ENCODE measurements around the gene STK26.
A peak's percentile ranks its signal among the peaks of the same experiment; 100 is the strongest.

STK26 gene

DNA sequence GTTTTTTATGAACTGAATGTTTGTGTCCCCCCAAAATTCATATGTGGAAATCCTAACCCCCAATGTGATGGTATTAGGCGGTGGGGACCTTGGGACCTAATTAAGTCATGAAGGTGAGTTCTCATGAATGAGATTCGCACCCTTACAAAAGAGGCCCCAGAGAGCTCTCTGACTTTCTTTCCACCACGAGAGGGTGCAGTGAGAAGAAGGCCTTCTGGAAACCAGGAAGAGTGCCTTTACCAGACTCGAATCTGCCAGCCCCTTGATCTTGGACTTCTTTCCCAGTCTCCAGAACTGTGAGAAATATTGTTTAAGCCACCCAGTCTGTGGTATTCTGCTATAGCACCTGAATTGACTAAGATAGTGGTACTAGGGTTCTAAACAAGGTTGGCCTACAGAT, 40.8 kb downstream of the STK26 start:
- Histone ChIP-seq H3K9me3 (ENCODE audit: control insufficient read depth, insufficient read depth, low read length) (no peaks in the 10 kb centered on the region), H3K9me2 (replicated peaks; ENCODE audit: control insufficient read depth, low read length) (no peaks in the 10 kb centered on the region), H3K4me1 (ENCODE audit: control insufficient read depth, low read length) (peaks cover 25% of the 10 kb centered on the region), H3K79me2 (ENCODE audit: control insufficient read depth, low read length) (peaks cover 4% of the 10 kb centered on the region; the same call in 1 of the 2 replicates), H3K36me3 (ENCODE audit: control insufficient read depth, low read length) (peaks cover 13% of the 10 kb centered on the region), H3K4me2 (ENCODE audit: low read length) (no peak overlapping the region), H3F3A (ENCODE audit: control insufficient read depth, insufficient read depth) (no peaks in the 10 kb centered on the region), H3K27ac (ENCODE audit: low read depth, low read length) (no peak overlapping the region), H3K27me3 (ENCODE audit: control insufficient read depth, low read length) (no peaks in the 10 kb centered on the region), H4K20me1 (ENCODE audit: control insufficient read depth, insufficient read depth, low read depth, low read length) (no peaks in the 10 kb centered on the region), H3K4me3 (ENCODE audit: low read length) (no peak overlapping the region)
- TF ChIP-seq, protein P1, sequence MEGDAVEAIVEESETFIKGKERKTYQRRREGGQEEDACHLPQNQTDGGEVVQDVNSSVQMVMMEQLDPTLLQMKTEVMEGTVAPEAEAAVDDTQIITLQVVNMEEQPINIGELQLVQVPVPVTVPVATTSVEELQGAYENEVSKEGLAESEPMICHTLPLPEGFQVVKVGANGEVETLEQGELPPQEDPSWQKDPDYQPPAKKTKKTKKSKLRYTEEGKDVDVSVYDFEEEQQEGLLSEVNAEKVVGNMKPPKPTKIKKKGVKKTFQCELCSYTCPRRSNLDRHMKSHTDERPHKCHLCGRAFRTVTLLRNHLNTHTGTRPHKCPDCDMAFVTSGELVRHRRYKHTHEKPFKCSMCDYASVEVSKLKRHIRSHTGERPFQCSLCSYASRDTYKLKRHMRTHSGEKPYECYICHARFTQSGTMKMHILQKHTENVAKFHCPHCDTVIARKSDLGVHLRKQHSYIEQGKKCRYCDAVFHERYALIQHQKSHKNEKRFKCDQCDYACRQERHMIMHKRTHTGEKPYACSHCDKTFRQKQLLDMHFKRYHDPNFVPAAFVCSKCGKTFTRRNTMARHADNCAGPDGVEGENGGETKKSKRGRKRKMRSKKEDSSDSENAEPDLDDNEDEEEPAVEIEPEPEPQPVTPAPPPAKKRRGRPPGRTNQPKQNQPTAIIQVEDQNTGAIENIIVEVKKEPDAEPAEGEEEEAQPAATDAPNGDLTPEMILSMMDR (IDR thresholded peaks at IDR 0.05; ENCODE audit: low read depth, low read length, poor library complexity, severe bottlenecking) = no peak
- no peak for TF ChIP-seq EZH2phosphoT487 (IDR thresholded peaks at IDR 0.05; ENCODE audit: borderline replicate concordance, low read length)

DNA sequence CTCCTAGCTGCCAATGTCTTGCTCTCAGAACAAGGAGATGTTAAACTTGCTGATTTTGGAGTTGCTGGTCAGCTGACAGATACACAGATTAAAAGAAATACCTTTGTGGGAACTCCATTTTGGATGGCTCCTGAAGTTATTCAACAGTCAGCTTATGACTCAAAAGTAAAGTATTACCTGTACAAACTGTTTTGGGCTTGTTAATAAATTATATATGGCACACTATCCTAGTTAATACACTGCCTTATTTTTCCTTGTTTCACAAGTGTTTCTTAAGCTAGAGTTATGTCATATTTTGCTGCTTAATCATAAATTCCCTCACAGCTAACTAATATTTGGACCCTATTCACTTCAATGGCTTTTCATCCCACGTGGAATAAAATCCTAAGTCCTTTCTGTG, 45.3 kb downstream of the STK26 start:
- H3K4me1 ChIP-seq (ENCODE audit: control insufficient read depth, low read length) = no peaks in the 10 kb centered on the region
- TF ChIP-seq EZH2phosphoT487 (IDR thresholded peaks at IDR 0.05; ENCODE audit: borderline replicate concordance, low read length) = no peak
- TF ChIP-seq, protein P1 (IDR thresholded peaks at IDR 0.05; ENCODE audit: low read depth, low read length, poor library complexity, severe bottlenecking) = no peak
- H3K36me3 ChIP-seq (ENCODE audit: control insufficient read depth, low read length) = peaks cover 35% of the 10 kb centered on the region
- no peaks in the 10 kb centered on the region for H3K79me2 ChIP-seq (ENCODE audit: control insufficient read depth, low read length)
- H3K4me3 ChIP-seq (ENCODE audit: low read length) = no peak overlapping the region
- no peaks in the 10 kb centered on the region for H3F3A ChIP-seq (ENCODE audit: control insufficient read depth, insufficient read depth)
- no peak overlapping the region for H3K4me2 ChIP-seq (ENCODE audit: low read length)
- no peaks in the 10 kb centered on the region for H3K9me2 ChIP-seq (replicated peaks; ENCODE audit: control insufficient read depth, low read length)
- H3K27me3 ChIP-seq (ENCODE audit: control insufficient read depth, low read length) = no peaks in the 10 kb centered on the region
- no peaks in the 10 kb centered on the region for H3K9me3 ChIP-seq (ENCODE audit: control insufficient read depth, insufficient read depth, low read length)
- no peak overlapping the region for H3K27ac ChIP-seq (ENCODE audit: low read depth, low read length)
- no peaks in the 10 kb centered on the region for H4K20me1 ChIP-seq (ENCODE audit: control insufficient read depth, insufficient read depth, low read depth, low read length)

DNA sequence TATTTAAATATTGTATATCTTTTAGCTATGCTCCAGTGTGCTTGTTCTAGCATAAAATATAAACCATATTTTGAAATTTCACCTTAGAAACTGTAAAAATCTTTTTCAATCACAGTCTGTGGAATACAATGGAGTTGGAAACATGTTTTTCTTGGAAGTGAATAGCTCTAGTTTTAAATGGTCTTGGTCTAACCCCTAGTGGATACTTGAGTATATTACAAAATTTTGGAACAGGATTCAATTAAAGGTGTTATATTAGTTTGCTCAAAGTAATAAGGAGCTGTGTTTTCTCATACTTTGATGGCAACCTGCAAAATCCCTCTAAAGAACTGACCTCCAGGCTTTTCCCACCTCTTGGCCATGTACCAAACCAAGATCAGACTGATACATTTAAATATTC, 48.2 kb downstream of the STK26 start:
- no peak overlapping the region for H3K4me2 ChIP-seq (ENCODE audit: low read length)
- no peak overlapping the region for H3K4me3 ChIP-seq (ENCODE audit: low read length)
- H3K27ac ChIP-seq (ENCODE audit: low read depth, low read length) = no peak overlapping the region
- H3K79me2 ChIP-seq (ENCODE audit: control insufficient read depth, low read length) = no peaks in the 10 kb centered on the region
- H3K27me3 ChIP-seq (ENCODE audit: control insufficient read depth, low read length) = no peaks in the 10 kb centered on the region
- H4K20me1 ChIP-seq (ENCODE audit: control insufficient read depth, insufficient read depth, low read depth, low read length) = no peaks in the 10 kb centered on the region
- H3K4me1 ChIP-seq (ENCODE audit: control insufficient read depth, low read length) = no peaks in the 10 kb centered on the region
- peaks cover 35% of the 10 kb centered on the region for H3K36me3 ChIP-seq (ENCODE audit: control insufficient read depth, low read length)
- no peak for TF ChIP-seq EZH2phosphoT487 (IDR thresholded peaks at IDR 0.05; ENCODE audit: borderline replicate concordance, low read length)
- TF ChIP-seq, protein P1 (IDR thresholded peaks at IDR 0.05; ENCODE audit: low read depth, low read length, poor library complexity, severe bottlenecking) = peak; percentile 38
- H3K9me2 ChIP-seq (replicated peaks; ENCODE audit: control insufficient read depth, low read length) = no peaks in the 10 kb centered on the region
- H3F3A ChIP-seq (ENCODE audit: control insufficient read depth, insufficient read depth) = no peaks in the 10 kb centered on the region
- no peaks in the 10 kb centered on the region for H3K9me3 ChIP-seq (ENCODE audit: control insufficient read depth, insufficient read depth, low read length)

DNA sequence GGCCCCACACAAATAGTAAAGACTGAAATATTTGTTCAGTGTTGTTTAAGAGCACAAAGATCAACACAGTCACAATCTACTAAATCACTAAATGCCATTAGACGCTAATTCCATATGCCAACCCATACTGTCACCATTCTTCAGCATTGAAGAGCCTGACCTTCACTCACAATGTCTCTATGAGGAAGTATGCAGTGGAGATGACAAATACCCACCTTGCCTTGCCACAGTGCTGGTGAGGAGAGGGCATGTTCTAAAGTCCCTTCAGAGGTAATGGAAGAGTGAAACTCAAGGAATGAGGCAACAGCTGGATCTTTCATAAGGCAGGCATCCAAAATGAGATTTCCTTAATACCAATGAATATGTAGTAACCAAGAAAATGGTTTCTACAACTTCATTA, 54.3 kb downstream of the STK26 start:
- Histone ChIP-seq H3K27me3 (ENCODE audit: control insufficient read depth, low read length) (no peaks in the 10 kb centered on the region), H3K9me2 (replicated peaks; ENCODE audit: control insufficient read depth, low read length) (no peaks in the 10 kb centered on the region), H3K36me3 (ENCODE audit: control insufficient read depth, low read length) (peaks cover 12% of the 10 kb centered on the region), H3K27ac (ENCODE audit: low read depth, low read length) (no peak overlapping the region), H3K9me3 (ENCODE audit: control insufficient read depth, insufficient read depth, low read length) (no peaks in the 10 kb centered on the region), H3K4me3 (ENCODE audit: low read length) (no peak overlapping the region), H3K4me1 (ENCODE audit: control insufficient read depth, low read length) (no peaks in the 10 kb centered on the region), H3K4me2 (ENCODE audit: low read length) (no peak overlapping the region), H3K79me2 (ENCODE audit: control insufficient read depth, low read length) (no peaks in the 10 kb centered on the region), H3F3A (ENCODE audit: control insufficient read depth, insufficient read depth) (no peaks in the 10 kb centered on the region), H4K20me1 (ENCODE audit: control insufficient read depth, insufficient read depth, low read depth, low read length) (no peaks in the 10 kb centered on the region)
- no peak for TF ChIP-seq EZH2phosphoT487 (IDR thresholded peaks at IDR 0.05; ENCODE audit: borderline replicate concordance, low read length)
- TF ChIP-seq, protein P1 (IDR thresholded peaks at IDR 0.05; ENCODE audit: low read depth, low read length, poor library complexity, severe bottlenecking) = no peak
